SK-N-MC (cell line): ENCODE results near the gene ZNF808.
"Not testable (repeated sequence)": the region's sequence is repeated elsewhere in the genome, so short reads cannot be mapped to it uniquely, and the experiment has no call there.

Experiments
- DNase-seq: peaks from one replicate; pipeline ENCODE4 v3.0.0-alpha.2; 2011; ENCODE audit warnings: low read depth, low spot score
- H3K27ac ChIP-seq: fragments of 200-600 bp; sonication (generic); 2 replicates; pipeline ENCODE4 v1.5.1; 2016; ENCODE audit warnings: mixed run types
- H3K36me3 ChIP-seq: fragments of 200-600 bp; sonication (generic); 2 replicates; pipeline ENCODE4 v1.6.1; 2017; ENCODE audit warnings: antibody characterized with exemption, low read length, mixed read lengths; ENCODE audit not compliant: insufficient read depth
- H3K4me3 ChIP-seq: fragments of 200-600 bp; sonication (generic); 2 replicates; pipeline ENCODE4 v1.5.1; 2016
- H3K9ac ChIP-seq: fragments of 200-600 bp; sonication (generic); 2 replicates; pipeline ENCODE4 v1.8.0; 2017; ENCODE audit warnings: mixed run types, mixed read lengths; ENCODE audit not compliant: insufficient read length
- H3K9me3 ChIP-seq: fragments of 200-600 bp; sonication (generic); 2 replicates; pipeline ENCODE4 v1.6.1; 2017; ENCODE audit warnings: low read depth, mild to moderate bottlenecking, antibody characterized with exemption, low read length, moderate library complexity, mixed read lengths
- EZH2 ChIP-seq: fragments of 200-600 bp; sonication (generic); IDR thresholded peaks from one replicate; pipeline ENCODE4 v1.6.1; 2017; ENCODE audit warnings: antibody characterized with exemption
- FOXP2 ChIP-seq: optimal IDR thresholded peaks from 2 replicates; pipeline ENCODE3; 2011; ENCODE audit warnings: mild to moderate bottlenecking, moderate library complexity; ENCODE audit not compliant: insufficient read depth; ENCODE audit errors: extremely low read length, control extremely low read depth
- POLR2AphosphoS5 ChIP-seq: IDR thresholded peaks from 2 replicates; pipeline ENCODE4 v1.6.1; 2012; ENCODE audit warnings: mild to moderate bottlenecking, low read depth, low read length, borderline replicate concordance

The ZNF808 gene

DNA sequence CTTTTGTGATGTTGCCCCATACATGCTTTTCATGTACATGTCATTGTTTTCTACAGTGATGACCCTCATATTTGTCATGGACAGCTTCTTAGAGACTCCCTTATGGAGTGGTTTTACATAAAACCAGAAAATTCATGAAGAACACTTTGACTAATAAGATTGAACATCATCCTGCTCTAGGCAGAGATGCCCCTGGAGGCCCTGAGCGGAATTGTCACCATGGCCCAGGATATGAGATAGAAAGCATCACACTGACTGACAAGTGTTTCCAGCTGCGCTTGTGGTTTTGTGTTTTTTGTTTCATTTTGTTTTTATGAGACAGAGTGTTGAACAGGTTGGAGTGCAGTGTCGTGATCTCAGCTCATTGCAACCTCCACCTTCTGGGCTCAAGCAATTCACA is 64.8 kb downstream of the ZNF808 start:
- no peak overlapping the region for H3K9ac ChIP-seq
- peaks cover 4% of the 10 kb centered on the region; the same call in 1 of the 2 replicates for H3K36me3 ChIP-seq
- no peak overlapping the region for H3K4me3 ChIP-seq
- TF ChIP-seq FOXP2: no peak
- TF ChIP-seq EZH2: no peak
- TF ChIP-seq POLR2AphosphoS5: no peak
- H3K27ac ChIP-seq: no peak overlapping the region
- peaks cover 4% of the 10 kb centered on the region; the same call in 1 of the 2 replicates for H3K9me3 ChIP-seq
- no peak for DNase-seq

DNA sequence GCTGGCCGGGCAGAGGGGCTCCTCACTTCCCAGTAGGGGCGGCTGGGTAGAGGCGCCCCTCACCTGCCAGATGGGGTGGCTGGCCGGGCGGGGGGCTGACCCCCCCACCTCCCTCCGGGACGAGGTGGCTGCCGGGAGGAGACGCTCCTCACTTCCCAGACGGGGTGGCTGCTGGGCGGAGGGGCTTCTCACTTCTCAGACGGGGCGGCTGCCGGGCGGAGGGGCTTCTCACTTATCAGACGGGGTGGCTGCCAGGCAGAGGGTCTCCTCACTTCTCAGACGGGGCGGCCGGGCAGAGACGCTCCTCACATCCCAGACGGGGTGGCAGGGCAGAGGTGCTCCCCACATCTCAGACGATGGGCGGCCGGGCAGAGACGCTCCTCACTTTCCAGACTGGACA is 66.0 kb downstream of the ZNF808 start:
- H3K9me3 ChIP-seq, H3K27ac ChIP-seq, DNase-seq: not testable (repeated sequence)

DNA sequence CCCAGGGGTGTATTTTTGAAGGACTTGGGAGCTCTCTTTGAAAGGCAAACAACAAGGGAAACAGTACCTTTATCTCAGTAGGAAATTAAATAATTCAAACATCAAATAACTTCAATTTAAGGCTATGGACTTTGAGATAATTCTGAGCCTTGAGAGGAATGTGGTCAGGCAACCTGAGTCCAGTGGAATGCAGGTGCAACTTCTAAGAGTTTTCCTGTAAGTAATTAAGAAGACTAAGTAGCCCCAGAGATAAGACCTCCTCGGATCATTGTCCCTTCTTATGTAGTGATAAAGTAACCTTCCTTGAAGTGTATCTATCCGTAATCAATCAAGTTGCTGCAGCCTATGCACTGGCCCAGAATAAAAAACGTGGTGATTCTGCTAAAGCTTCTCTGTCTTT is 71.8 kb downstream of the ZNF808 start:
- Histone ChIP-seq H3K27ac (no peak overlapping the region), H3K36me3 (no peaks in the 10 kb centered on the region; the same call in 1 of the 2 replicates), H3K9ac (no peak overlapping the region), H3K4me3 (no peak overlapping the region), H3K9me3 (0 out of 2 replicates have a peak, but pooled peaks cover 4% of the 10 kb centered on the region)
- no peak for TF ChIP-seq POLR2AphosphoS5
- TF ChIP-seq FOXP2: no peak
- no peak for TF ChIP-seq EZH2
- DNase-seq: no peak

More for the DNA sequence above, 66.0 kb downstream of the ZNF808 start:
- not testable (repeated sequence) for H3K9ac ChIP-seq, H3K4me3 ChIP-seq, H3K36me3 ChIP-seq

DNA sequence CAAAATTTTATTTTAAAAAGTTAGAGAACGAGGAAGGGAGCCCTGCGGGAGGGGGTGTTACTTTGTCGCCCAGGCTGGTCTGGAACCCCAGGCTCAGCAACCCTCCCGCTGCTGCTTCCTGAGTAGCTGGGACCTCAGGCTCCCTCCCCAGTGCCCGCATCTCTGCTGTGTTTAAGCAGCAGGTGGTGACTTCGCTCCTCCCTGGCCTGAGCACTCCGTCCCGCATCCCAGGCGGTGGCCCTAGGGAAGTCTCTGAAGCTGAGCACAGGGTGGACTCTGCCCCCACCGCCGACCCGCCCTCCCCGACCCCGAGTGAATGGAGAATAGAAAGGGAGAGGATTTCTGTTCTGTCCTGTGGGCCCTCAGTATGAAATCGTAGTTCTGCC is 73.2 kb downstream of the ZNF808 start:
- no peak overlapping the region for H3K27ac ChIP-seq
- H3K9ac ChIP-seq: no peak overlapping the region

DNA sequence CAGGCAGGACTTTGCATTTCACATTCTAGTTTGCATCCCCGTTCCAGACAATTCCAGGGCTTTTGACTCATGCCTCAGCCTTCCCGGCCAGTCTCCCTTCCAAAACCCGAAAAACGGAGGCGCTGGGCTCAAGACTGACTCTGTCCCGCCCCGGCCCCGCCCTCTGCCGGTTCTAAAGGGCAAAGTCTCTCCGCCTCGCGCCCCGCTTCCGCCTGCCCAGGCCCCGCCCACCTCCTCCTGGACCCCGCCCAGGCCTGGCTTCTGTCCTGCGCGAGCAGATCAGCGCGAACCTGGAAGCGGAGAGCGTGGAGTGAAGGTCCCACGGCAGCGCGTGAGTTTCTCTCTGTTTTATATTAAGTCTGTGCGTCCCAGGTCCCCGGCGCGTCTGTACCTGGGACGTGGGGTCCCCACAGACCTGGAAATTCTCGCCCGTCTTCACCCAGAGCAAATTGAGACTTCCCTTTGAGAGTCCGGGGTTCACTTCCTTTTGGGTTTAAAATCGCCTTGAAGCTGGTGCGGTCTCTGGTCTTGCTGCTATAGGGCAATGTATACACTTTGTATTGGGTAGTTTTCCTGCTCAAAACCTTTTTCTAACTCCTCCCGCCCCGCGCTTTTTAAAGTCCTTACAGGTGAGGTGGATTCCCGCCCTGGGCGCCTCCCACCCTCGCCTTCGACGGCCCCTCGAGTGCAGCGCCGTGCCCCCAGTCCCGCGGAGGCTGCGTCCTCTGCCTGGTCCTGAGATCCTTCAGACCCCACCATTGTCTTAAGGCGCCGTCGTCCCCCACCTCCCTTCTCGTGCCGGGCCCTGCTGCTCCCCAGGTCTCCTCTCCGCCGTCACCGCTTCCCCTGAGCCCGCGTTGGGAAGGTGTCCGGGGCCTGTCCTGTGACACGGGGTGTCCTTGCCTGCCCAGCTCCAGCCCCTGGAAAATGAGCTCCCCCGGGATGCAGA is 73.8 kb downstream of the ZNF808 start:
- peak overlapping the region; percentile 83 for H3K4me3 ChIP-seq
- H3K9me3 ChIP-seq: 0 out of 2 replicates have a peak, but pooled peaks cover 4% of the 10 kb centered on the region
- no peak overlapping the region for H3K27ac ChIP-seq
- H3K36me3 ChIP-seq: no peaks in the 10 kb centered on the region
- peak; percentile 82 for TF ChIP-seq POLR2AphosphoS5
- TF ChIP-seq FOXP2: no peak
- no peak for TF ChIP-seq EZH2
- DNase-seq: peak; percentile 2
- H3K9ac ChIP-seq: peak overlapping the region; percentile 77

More for the DNA sequence above, 73.2 kb downstream of the ZNF808 start:
- TF ChIP-seq POLR2AphosphoS5 (no peak), FOXP2 (no peak), EZH2 (no peak)
- peak overlapping the region; percentile 83 for H3K4me3 ChIP-seq
- DNase-seq: no peak
- 0 out of 2 replicates have a peak, but pooled peaks cover 4% of the 10 kb centered on the region for H3K9me3 ChIP-seq
- H3K36me3 ChIP-seq: no peaks in the 10 kb centered on the region; the same call in 1 of the 2 replicates

DNA sequence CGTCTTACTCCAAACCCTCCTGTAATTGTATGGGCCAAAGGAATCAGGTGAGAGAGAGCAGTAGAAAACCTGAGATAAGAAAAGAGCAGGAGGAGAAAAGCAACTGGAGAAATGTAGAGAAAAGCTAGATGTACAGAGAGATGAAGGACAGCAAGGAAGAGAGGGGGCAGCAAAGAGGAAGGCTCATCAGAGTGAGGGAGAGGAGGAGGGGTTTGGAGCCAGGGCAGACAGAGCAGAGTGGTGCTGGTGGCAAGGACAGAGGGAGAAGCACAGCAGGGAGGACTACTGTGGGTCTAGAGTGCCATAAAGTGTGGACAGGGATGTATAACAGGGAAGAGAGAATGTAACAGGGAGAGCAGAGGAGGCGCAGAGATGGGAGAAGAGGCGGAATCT is 74.5 kb downstream of the ZNF808 start:
- DNase-seq, H3K9me3 ChIP-seq, H3K9ac ChIP-seq, H3K27ac ChIP-seq, H3K36me3 ChIP-seq: not testable (repeated sequence)
- peak overlapping the region; percentile 83 for H3K4me3 ChIP-seq

DNA sequence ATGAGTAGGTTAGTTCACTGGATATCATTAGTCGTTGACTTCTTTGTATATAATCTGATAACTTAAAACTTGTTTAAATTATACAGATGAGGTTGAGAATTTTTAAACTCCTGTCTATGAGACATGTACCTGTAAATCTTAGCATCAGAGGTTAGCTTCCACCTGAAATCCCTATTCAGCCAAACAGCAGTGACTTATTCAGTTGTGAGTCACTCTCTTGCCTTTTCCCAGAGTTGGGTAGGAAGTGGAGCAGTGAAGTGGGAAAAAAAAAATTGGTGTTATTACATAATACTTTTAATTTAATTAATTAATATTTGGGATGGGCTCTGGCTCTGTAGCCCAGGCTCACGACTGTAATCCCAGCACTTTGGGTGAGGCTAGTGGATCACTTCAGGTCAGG is 75.5 kb downstream of the ZNF808 start:
- Histone ChIP-seq H3K9me3 (no peaks in the 10 kb centered on the region), H3K9ac (no peak overlapping the region), H3K27ac (no peak overlapping the region), H3K36me3 (no peaks in the 10 kb centered on the region), H3K4me3 (no peak overlapping the region)
- DNase-seq: no peak
- TF ChIP-seq FOXP2: no peak
- no peak for TF ChIP-seq EZH2
- no peak for TF ChIP-seq POLR2AphosphoS5

DNA sequence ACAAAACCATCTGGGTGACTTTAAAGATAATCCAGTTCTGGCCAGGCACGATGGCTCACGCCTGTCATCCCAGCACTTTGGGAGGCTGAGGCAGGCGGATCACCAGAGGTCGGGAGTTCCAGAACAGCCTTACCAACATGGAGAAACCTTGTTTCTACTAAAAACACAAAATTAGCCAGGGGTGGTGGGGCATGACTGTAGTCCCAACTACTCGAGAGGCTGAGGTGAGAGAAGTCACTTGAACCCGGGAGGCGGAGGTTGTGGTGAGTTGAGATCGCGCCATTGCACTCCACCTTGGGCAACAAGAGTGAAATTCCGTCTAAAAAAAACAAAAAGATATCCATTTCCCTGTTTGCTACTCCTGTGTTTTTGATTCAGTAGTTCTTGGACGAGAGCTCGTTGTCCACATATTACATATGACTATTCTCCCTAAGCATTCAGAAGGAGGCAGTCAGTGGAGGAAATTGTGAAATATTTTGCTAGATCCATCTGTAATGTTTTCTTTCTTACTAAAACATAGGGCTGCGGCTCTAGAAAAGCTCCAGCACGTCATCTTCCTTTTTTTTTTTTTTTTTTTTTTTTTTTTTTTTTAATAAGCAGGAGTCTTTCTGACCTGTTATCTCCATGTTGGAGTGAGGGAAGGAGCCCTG is 76.2 kb downstream of the ZNF808 start:
- Histone ChIP-seq H3K9me3 (no peaks in the 10 kb centered on the region), H3K27ac (no peak overlapping the region), H3K4me3 (no peak overlapping the region), H3K9ac (no peak overlapping the region), H3K36me3 (no peaks in the 10 kb centered on the region)
- TF ChIP-seq FOXP2 (no peak), POLR2AphosphoS5 (no peak), EZH2 (no peak)
- DNase-seq: no peak
